HepG2 (cell line): ENCODE data around the gene RFTN1. TPM values are rescaled to one million over a fixed set of nuclear protein-coding genes. Genes with fewer than 3 reads are reported as not detected.

Experiments used
- ATAC-seq: fragments of 200-7000 bp; cut with Tn5 transposase; 3 replicates; pipeline ENCODE4 v1.9.1; 2020; ENCODE audit warnings: mild to moderate bottlenecking, moderate library complexity
- BruUV-seq: library from RNA; stranded (reverse); fragments of 400-500 nt; replicated peaks from 2 replicates; lab custom pipeline; 2021; lab: Mats Ljungman, UMichigan
- CTCF ChIA-PET: fragments of 300-600 bp; formaldehyde crosslinking; extraction: SDS; loops from one replicate; lab custom pipeline; 2021; ENCODE audit warnings: low total read pairs, inconsistent platforms, low intra/inter-chr PET ratio; lab: Yijun Ruan, JAX
- POLR2A ChIA-PET: fragments of 350-600 bp; sonication (Branson Sonifier 250); formaldehyde crosslinking; loops from one replicate; lab custom pipeline; 2020; ENCODE audit warnings: antibody characterized with exemption, inconsistent platforms; lab: Yijun Ruan, JAX
- DNase-seq: peaks from one replicate; pipeline ENCODE4 v3.0.0-alpha.2; 2015; ENCODE audit warnings: low spot score
- FAIRE-seq: peaks from 3 replicates; lab custom pipeline; 2011; peaks lifted over from hg19 to GRCh38; lab: Jason Lieb, UNC
- H2AFZ ChIP-seq: one replicate; pipeline ENCODE4 v1.6.1; 2011; ENCODE audit warnings: low read length, inconsistent platforms
- H3K27ac ChIP-seq: fragments of 300-600 bp; 3 replicates; pipeline ENCODE4 v1.8.0; 2011; ENCODE audit warnings: mixed run types, mild to moderate bottlenecking, mixed read lengths, low read length, inconsistent platforms; ENCODE audit not compliant: insufficient read depth; ENCODE audit errors: extremely low read length
- H3K27me3 ChIP-seq, 2 experiments: fragments of 200-600 bp in 1 of 2; 2 replicates in 1 of 2; 3 replicates in 1 of 2; pipeline versions ENCODE4 v1.6.0 to v1.8.0; 2011; ENCODE audit warnings: low read length in 2 of 2, mild to moderate bottlenecking in 2 of 2, moderate library complexity in 2 of 2, inconsistent platforms in 1 of 2; ENCODE audit not compliant: insufficient read depth in 2 of 2, control insufficient read depth in 1 of 2
- H3K36me3 ChIP-seq, 2 experiments: fragments of 200-600 bp in 1 of 2; replicated peaks in 1 of 2; 2 replicates in 1 of 2; 3 replicates in 1 of 2; pipeline versions ENCODE4 v1.5.1 to v1.8.0; 2011; ENCODE audit warnings: low read length in 2 of 2, inconsistent platforms in 1 of 2; ENCODE audit not compliant: insufficient read depth in 2 of 2, control insufficient read depth in 1 of 2
- H3K4me1 ChIP-seq: 2 replicates; pipeline ENCODE4 v1.5.1; 2012; ENCODE audit warnings: low read length, inconsistent platforms; ENCODE audit not compliant: insufficient read depth
- H3K4me2 ChIP-seq: 2 replicates; pipeline ENCODE4 v1.6.0; 2011; ENCODE audit warnings: low read depth, low read length, inconsistent platforms
- H3K4me3 ChIP-seq, 3 experiments: fragments of 200-600 bp in 1 of 3; sonication (generic), shearing (Covaris generic) in 1 of 3; replicated peaks in 1 of 3; 2 replicates each; pipeline ENCODE4 v1.5.1; 2011 to 2016; ENCODE audit warnings: low read length in 3 of 3, inconsistent platforms in 2 of 3, low read depth in 2 of 3, mild to moderate bottlenecking in 2 of 3, control low read depth in 1 of 3, mixed read lengths in 1 of 3; ENCODE audit not compliant: insufficient read depth in 1 of 3
- H3K79me2 ChIP-seq: one replicate; pipeline ENCODE4 v1.6.1; 2011; ENCODE audit warnings: low read length, inconsistent platforms; ENCODE audit not compliant: insufficient read depth
- H3K9ac ChIP-seq: 2 replicates; pipeline ENCODE4 v1.6.0; 2011; ENCODE audit warnings: mild to moderate bottlenecking, low read depth, low read length, inconsistent platforms; ENCODE audit not compliant: insufficient read depth
- H3K9me3 ChIP-seq: 2 replicates; pipeline ENCODE4 v1.5.1; 2012; ENCODE audit warnings: mild to moderate bottlenecking, low read length
- H4K20me1 ChIP-seq: 2 replicates; pipeline ENCODE4 v1.6.0; 2011; ENCODE audit warnings: inconsistent platforms, mild to moderate bottlenecking, low read length, moderate library complexity; ENCODE audit not compliant: insufficient read depth
- CEBPB ChIP-seq: IDR thresholded peaks from 2 replicates; pipeline ENCODE4 v1.6.1; 2011; ENCODE audit warnings: low read depth, low read length, improper control_type of control experiment, borderline replicate concordance
- FOSL2 ChIP-seq: sonication (generic); formaldehyde crosslinking; IDR thresholded peaks from 2 replicates; pipeline ENCODE4 v1.4.0; 2020; ENCODE audit warnings: missing genetic modification reagents
- MEIS2 ChIP-seq: sonication (generic); formaldehyde crosslinking; IDR thresholded peaks from 2 replicates; pipeline ENCODE4 v1.9.0; 2021; ENCODE audit warnings: mild to moderate bottlenecking, missing genetic modification reagents
- SNAI1 ChIP-seq: sonication (generic); formaldehyde crosslinking; IDR thresholded peaks from 2 replicates; pipeline ENCODE4 v1.5.0; 2020; ENCODE audit warnings: mild to moderate bottlenecking, missing genetic modification reagents, borderline replicate concordance
- whole genome bisulfite sequencing: methylation state at CpG from one replicate; pipeline ENCODE4 v1.1.6; 2017; ENCODE audit warnings: low lambda C conversion rate; 5-methylcytosine and 5-hydroxymethylcytosine counted together
- in situ Hi-C: cut with HindIII; loops from 2 replicates; pipeline ENCODE4 v1.10.0; 2017; ENCODE audit warnings: low pct_unique_long_range_greater_than_20kb; ENCODE audit not compliant: extremely low pct_ligation_motif_present
- intact Hi-C: fragments of 100-400 bp; cut with micrococcal nuclease; formaldehyde crosslinking; loops from one replicate; pipeline ENCODE4 v1.10.0; 2022; ENCODE audit not compliant: unreplicated experiment
- polyA plus RNA-seq, 8 experiments: library from polyadenylated mRNA; depleted of rRNA in 3 of 8; stranded (reverse) in 7 of 8; unstranded in 1 of 8; fragments of >200 nt; fragmentation: Illumina TruSeq in 4 of 8; extraction: Trizol in 4 of 8; gene quantifications; 2 replicates each; pipeline versions ENCODE4 v1.2.1 to v1.2.3, GENCODE V29; 2011 to 2016; ENCODE audit warnings: low read depth in 4 of 8, missing spikeins in 1 of 8, mixed read lengths in 1 of 8; ENCODE audit not compliant: insufficient read depth in 1 of 8
- total RNA-seq, 5 experiments: library from RNA; depleted of rRNA; stranded (reverse); fragments of >200 nt; fragmentation: Illumina TruSeq; extraction: Trizol; gene quantifications; 2 replicates each; pipeline ENCODE4 v1.2.3, GENCODE V29; 2016; ENCODE audit warnings: low read depth in 1 of 5

RFTN1 gene
- total and polyA plus RNA-seq, 2 of the 13 experiments (the other 11 are each of a cell fraction or from before 2014, with no cell fraction given): not detected

DNA sequence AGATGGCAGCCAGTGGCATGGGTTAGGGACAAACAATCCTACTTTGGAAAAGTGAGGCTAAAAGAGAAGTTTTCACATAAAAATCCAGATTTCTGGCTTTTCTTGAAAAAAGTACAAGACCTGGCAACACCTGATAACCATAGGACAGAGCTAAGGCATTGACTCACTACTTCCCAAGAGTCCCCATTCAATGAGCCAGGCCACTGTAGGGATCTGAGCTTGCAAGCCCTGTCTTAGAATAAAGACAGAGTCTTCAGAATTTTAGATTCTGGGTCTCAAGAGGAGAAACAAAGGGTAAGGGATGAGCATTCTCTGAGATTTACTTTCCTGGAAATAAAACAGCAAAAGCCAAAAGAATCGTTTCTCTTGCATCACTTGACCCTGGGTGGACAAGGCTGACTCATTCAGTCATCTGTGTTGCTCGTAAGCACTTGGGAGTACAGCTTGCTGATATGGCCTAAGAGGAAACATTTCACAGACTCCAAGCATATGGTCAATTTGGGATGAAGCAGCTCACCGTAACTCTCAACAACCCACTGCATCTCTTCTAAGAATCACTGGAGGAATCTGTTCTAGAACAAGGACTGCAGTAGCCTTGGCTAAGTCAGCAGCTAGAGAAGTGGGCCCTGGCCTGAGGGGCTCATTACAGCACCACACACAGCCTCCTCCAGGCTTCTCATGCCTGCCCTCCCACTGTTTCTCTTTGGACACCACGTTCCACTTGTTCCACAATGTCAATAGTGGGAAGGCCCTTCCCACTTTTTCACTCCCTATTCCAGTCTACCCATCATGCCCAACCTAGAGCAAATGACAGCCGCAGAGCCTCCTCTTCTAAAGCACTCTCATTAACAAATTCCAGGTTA is 86.2 kb downstream of the RFTN1 start:
- Histone ChIP-seq H3K79me2 (no peaks in the 10 kb centered on the region), H3K9me3 (no peaks in the 10 kb centered on the region), H3K4me2 (no peak overlapping the region), H3K9ac (no peak overlapping the region), H3K4me3 (no peak overlapping the region), H3K4me1 (no peaks in the 10 kb centered on the region), H2AFZ (no peak overlapping the region), H3K27me3 (peaks cover 1 to 5% of the 10 kb centered on the region in 2 experiments; a peak in 4 of 5 replicates), H4K20me1 (no peaks in the 10 kb centered on the region), H3K27ac (no peak overlapping the region), H3K36me3 (no peaks in the 10 kb centered on the region)
- intact Hi-C loops: no loop called here
- FAIRE-seq (no peak), ATAC-seq (no peak), DNase-seq (no peak)
- WGBS: 22% methylated on average over 5 of the region's 5 CpGs
- CTCF ChIA-PET: no interaction called here
- BruUV-seq: no TSS peak
- POLR2A ChIA-PET: no interaction called here
- in situ Hi-C loops: no loop called here
- TF ChIP-seq SNAI1: no peak
- TF ChIP-seq FOSL2 (CRISPR knock-in tag): peak; percentile 45; the same call in 1 of the 2 replicates

DNA sequence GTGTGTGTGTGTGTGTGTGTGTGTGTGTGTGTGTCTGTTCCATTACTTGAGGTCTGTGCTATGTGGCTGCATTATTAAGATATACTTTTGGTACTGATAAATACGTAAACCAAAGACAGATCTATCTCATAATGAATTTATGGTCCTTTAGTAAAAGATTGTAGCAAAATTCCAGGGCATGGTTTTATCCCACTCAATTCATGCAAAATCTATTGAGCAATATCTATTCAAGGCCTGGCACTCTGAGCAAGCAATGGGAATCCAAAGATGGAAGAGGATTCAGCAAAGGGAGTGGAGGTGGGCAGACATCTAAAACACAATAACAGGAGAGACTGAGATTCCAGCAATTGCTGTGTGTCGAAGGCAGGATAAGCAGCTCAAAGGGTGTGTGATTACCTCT is 86.8 kb downstream of the RFTN1 start:
- ChIA-PET CTCF (no interaction called here), POLR2A (no interaction called here)
- intact Hi-C loops: no loop called here

More for the DNA sequence above, 86.8 kb downstream of the RFTN1 start:
- no peak for DNase-seq
- Histone ChIP-seq H2AFZ (no peak overlapping the region), H3K9me3 (no peaks in the 10 kb centered on the region), H3K4me3 (no peak overlapping the region), H3K9ac (no peak overlapping the region), H3K27ac (no peak overlapping the region), H3K4me1 (no peaks in the 10 kb centered on the region), H4K20me1 (no peaks in the 10 kb centered on the region), H3K36me3 (no peaks in the 10 kb centered on the region), H3K27me3 (peaks cover 1 to 5% of the 10 kb centered on the region in 2 experiments; a peak in 4 of 5 replicates), H3K4me2 (no peak overlapping the region), H3K79me2 (no peaks in the 10 kb centered on the region)
- ATAC-seq: no peak
- TF ChIP-seq MEIS2 (CRISPR knock-in tag) (no peak), CEBPB (0 out of 2 replicates have a peak, but pooled peaks have one; percentile 11)
- WGBS: 6% methylated on average over 2 of the region's 2 CpGs
- no TSS peak for BruUV-seq
- in situ Hi-C loops: no loop called here
- no peak for FAIRE-seq
